Measurements from ENCODE around the gene SLC39A11. TPM values are rescaled to one million over a fixed set of nuclear protein-coding genes. Genes with fewer than 3 reads are reported as not detected.

SLC39A11 gene
- total RNA-seq, 1 experiment from 2014 or later: 15.2 TPM

- Histone ChIP-seq H3K56ac (ENCODE audit: insufficient read length, low read depth, low read length) (no peak overlapping the region), H2BK5ac (ENCODE audit: insufficient read length, low read length) (no peak overlapping the region), H3K14ac (ENCODE audit: insufficient read depth, low read length) (no peak overlapping the region), H2BK12ac (ENCODE audit: insufficient read length, low read depth, low read length) (no peak overlapping the region), H3K23me2 (ENCODE audit: insufficient read length, low read depth, low read length, poor library complexity, severe bottlenecking) (no peaks in the 10 kb centered on the region), H3K79me2 (ENCODE audit: insufficient read depth, low read length) (no peaks in the 10 kb centered on the region), H4K5ac (ENCODE audit: insufficient read length, low read depth, low read length) (no peak overlapping the region), H3K9ac (ENCODE audit: extremely low read depth, insufficient read length, low read length) (no peak overlapping the region), H2BK20ac (ENCODE audit: low read depth, low read length, poor library complexity, severe bottlenecking) (no peak overlapping the region), H3K4ac (ENCODE audit: low read depth, low read length) (no peak overlapping the region), H2AFZ (ENCODE audit: low read length) (no peak overlapping the region), H3K27me3 (ENCODE audit: insufficient read depth, low read length) (no peaks in the 10 kb centered on the region; the same call in 1 of the 2 replicates), H2BK15ac (ENCODE audit: low read depth, low read length) (no peak overlapping the region), H3K9me3 (ENCODE audit: control insufficient read depth, low read depth, low read length) (no peaks in the 10 kb centered on the region), H2AK5ac (ENCODE audit: insufficient read length, low read length) (no peak overlapping the region), H3T11ph (ENCODE audit: low read length) (no peak overlapping the region), H4K20me1 (ENCODE audit: control insufficient read depth, insufficient read depth, insufficient read length) (no peaks in the 10 kb centered on the region), H3K4me1 (ENCODE audit: insufficient read depth, low read length) (no peaks in the 10 kb centered on the region; the same call in 1 of the 2 replicates), H3K27ac (ENCODE audit: insufficient read length, low read depth, low read length) (no peak overlapping the region), H3K4me2 (ENCODE audit: insufficient read depth, insufficient read length, low read length) (no peak overlapping the region), H2BK120ac (ENCODE audit: low read depth, low read length, poor library complexity, severe bottlenecking) (no peak overlapping the region), H3K79me1 (ENCODE audit: insufficient read depth, low read depth, low read length, poor library complexity, severe bottlenecking) (no peaks in the 10 kb centered on the region), H3K18ac (ENCODE audit: insufficient read length, low read depth, low read length) (no peak overlapping the region), H4K91ac (ENCODE audit: insufficient read length, low read depth, low read length) (no peak overlapping the region), H3K23ac (ENCODE audit: insufficient read length, low read depth, low read length) (no peak overlapping the region), H4K8ac (replicated peaks; ENCODE audit: insufficient read length, low read depth, low read length) (no peak overlapping the region)
- H3K4me1 Mint-ChIP-seq: peaks cover 18 to 28% of the 10 kb centered on the region in 2 experiments
- WGBS (ENCODE audit: extremely low coverage, insufficient read length, low lambda C conversion rate): no CpG with 5 or more reads among the region's 8 CpGs
- H3K9me3 Mint-ChIP-seq: no peaks in the 10 kb centered on the region
- no peak overlapping the region for H3K4me3 Mint-ChIP-seq
- no peak for DNase-seq
- H3K27me3 Mint-ChIP-seq (ENCODE audit: low read depth): no peaks in the 10 kb centered on the region; the same call in 1 of the 2 replicates
- H3K36me3 Mint-ChIP-seq (ENCODE audit: insufficient read depth in 1 of 3, low read depth in 3 of 3): no peaks in the 10 kb centered on the region
- TF ChIP-seq, protein P1, sequence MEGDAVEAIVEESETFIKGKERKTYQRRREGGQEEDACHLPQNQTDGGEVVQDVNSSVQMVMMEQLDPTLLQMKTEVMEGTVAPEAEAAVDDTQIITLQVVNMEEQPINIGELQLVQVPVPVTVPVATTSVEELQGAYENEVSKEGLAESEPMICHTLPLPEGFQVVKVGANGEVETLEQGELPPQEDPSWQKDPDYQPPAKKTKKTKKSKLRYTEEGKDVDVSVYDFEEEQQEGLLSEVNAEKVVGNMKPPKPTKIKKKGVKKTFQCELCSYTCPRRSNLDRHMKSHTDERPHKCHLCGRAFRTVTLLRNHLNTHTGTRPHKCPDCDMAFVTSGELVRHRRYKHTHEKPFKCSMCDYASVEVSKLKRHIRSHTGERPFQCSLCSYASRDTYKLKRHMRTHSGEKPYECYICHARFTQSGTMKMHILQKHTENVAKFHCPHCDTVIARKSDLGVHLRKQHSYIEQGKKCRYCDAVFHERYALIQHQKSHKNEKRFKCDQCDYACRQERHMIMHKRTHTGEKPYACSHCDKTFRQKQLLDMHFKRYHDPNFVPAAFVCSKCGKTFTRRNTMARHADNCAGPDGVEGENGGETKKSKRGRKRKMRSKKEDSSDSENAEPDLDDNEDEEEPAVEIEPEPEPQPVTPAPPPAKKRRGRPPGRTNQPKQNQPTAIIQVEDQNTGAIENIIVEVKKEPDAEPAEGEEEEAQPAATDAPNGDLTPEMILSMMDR (conservative IDR thresholded peaks at IDR 0.05): no peak
- no peak overlapping the region for H3K27ac Mint-ChIP-seq
These were observed 374.8 kb downstream of the SLC39A11 start for GRCh38 chr17:72717676-72718075.
